NB4 (cell line): ENCODE data around the gene SUFU.

Experiments
- CTCF ChIP-seq: IDR thresholded peaks from one replicate; pipeline ENCODE4 v1.5.1; 2012; ENCODE audit warnings: low read depth, low read length
- POLR2A ChIP-seq: IDR thresholded peaks from 2 replicates; pipeline ENCODE4 v1.6.1; 2011; ENCODE audit warnings: mild to moderate bottlenecking; ENCODE audit not compliant: insufficient read length; ENCODE audit errors: extremely low read depth

GRCh38 chr10:102593804-102594079 is 90.0 kb downstream of the SUFU start:
- no peak for TF ChIP-seq CTCF
- TF ChIP-seq POLR2A: no peak
